ENCODE results near the gene C1orf21. TPM values are rescaled to one million over a fixed set of nuclear protein-coding genes. Genes with fewer than 3 reads are reported as not detected.

The C1orf21 gene
- total and polyA plus RNA-seq, 2 donors (not counting 3 experiments of a cell fraction or from before 2014, with no cell fraction given), result 0.79 to 8.5 TPM

- no peaks in the 10 kb centered on the region for H3K36me3 ChIP-seq (ENCODE audit: control insufficient read depth in 2 of 2, extremely low read depth in 1 of 2, insufficient read depth in 2 of 2, low read length in 2 of 2)
- no peaks in the 10 kb centered on the region for H3K9me1 ChIP-seq (replicated peaks; ENCODE audit: control insufficient read depth, extremely low read depth, insufficient read depth, low read length)
- FAIRE-seq (no peak), DNase-seq (ENCODE audit: low read depth, low spot score) (no peak)
- no peaks in the 10 kb centered on the region for H4K20me1 ChIP-seq (replicated peaks; ENCODE audit: control insufficient read depth, extremely low read depth, insufficient read depth, low read length)
- H2AFZ ChIP-seq (ENCODE audit: low read depth, low read length), result no peak overlapping the region
- no peak overlapping the region for H3K9ac ChIP-seq (replicated peaks; ENCODE audit: extremely low read depth, insufficient read depth, low read length)
- peaks cover 0 to 6% of the 10 kb centered on the region in 2 experiments for H3K27me3 ChIP-seq (ENCODE audit: control insufficient read depth in 2 of 2, insufficient read depth in 2 of 2, low read length in 2 of 2)
- no peaks in the 10 kb centered on the region for H3K79me2 ChIP-seq (ENCODE audit: control insufficient read depth, insufficient read depth, low read length)
- H3K27ac ChIP-seq (ENCODE audit: insufficient read depth, low read depth, low read length), result no peak overlapping the region
- dilution Hi-C loops (cut with MboI; ENCODE audit: extremely low pct_ligation_motif_present, low sequenced_read_pairs) (no loop called here), intact Hi-C loops (cut with micrococcal nuclease) (no loop called here)
- BruUV-seq (replicated peaks), result no TSS peak
- H3K9me3 ChIP-seq (replicated peaks; ENCODE audit: control insufficient read depth, insufficient read depth, low read length), result no peaks in the 10 kb centered on the region
- ChIA-PET CTCF (interaction anchor here (4.7 kb wide), 1 partner anchor 14 kb away, joined by 32 read pairs; no protein-coding TSS in a partner anchor), POLR2A (no interaction called here)
- H3K4me2 ChIP-seq (ENCODE audit: insufficient read depth, low read length), result no peak overlapping the region
- H3K4me3 ChIP-seq (replicated peaks in 1 of 3; ENCODE audit: insufficient read depth in 1 of 3, low read depth in 1 of 3, low read length in 3 of 3), result no peak overlapping the region
- no peak for TF ChIP-seq EZH2 (IDR thresholded peaks at IDR 0.05; ENCODE audit: borderline replicate concordance, low read depth, low read length, severe bottlenecking)
- no peak for TF ChIP-seq CTCF (IDR thresholded peaks at IDR 0.05; ENCODE audit: extremely low read depth in 1 of 2, insufficient read depth in 1 of 2, low read depth in 1 of 2, low read length in 2 of 2)
- no peak for TF ChIP-seq GATA2 (IDR thresholded peaks at IDR 0.05; ENCODE audit: insufficient read depth, insufficient read length, low read depth, low read length)
- TF ChIP-seq POLR2AphosphoS5 (IDR thresholded peaks at IDR 0.05; ENCODE audit: insufficient read depth, low read depth, low read length), result no peak
- no peaks in the 10 kb centered on the region for H3K4me1 ChIP-seq (ENCODE audit: control insufficient read depth, extremely low read depth, insufficient read depth, low read length)
Observed at GRCh38 chr1:184650177-184650866, 263.5 kb downstream of the C1orf21 start.

DNA sequence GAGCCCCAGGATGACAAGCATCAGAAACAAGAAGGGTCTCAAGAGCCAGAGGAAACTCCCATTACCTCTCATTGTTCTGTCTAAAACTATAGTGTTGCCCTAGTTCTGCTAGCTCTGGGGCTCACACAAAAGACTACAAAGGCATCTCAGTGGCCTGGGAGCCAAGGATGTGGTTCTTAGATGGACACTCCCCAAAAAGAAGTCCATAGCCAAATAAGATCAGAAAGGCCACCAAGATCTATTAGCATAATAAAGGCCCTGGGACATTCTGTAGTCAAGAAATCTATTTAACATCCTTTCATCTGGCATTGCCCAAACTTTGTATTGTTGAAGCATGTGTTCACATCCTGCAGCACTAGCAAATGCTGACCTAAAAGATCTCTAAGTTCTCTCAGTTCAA is 268.4 kb downstream of the C1orf21 start:
- FAIRE-seq (no peak), DNase-seq (ENCODE audit: low read depth, low spot score) (no peak)
- no peaks in the 10 kb centered on the region for H3K79me2 ChIP-seq (ENCODE audit: control insufficient read depth, insufficient read depth, low read length)
- no peaks in the 10 kb centered on the region for H4K20me1 ChIP-seq (replicated peaks; ENCODE audit: control insufficient read depth, extremely low read depth, insufficient read depth, low read length)
- no peak overlapping the region for H3K27ac ChIP-seq (ENCODE audit: insufficient read depth, low read depth, low read length)
- intact Hi-C loops (cut with micrococcal nuclease) (no loop called here), dilution Hi-C loops (cut with MboI; ENCODE audit: extremely low pct_ligation_motif_present, low sequenced_read_pairs) (no loop called here)
- ChIA-PET POLR2A (no interaction called here), CTCF (interaction anchor here (1.2 kb wide), 1 partner anchor 9 kb away, joined by 9 read pairs; no protein-coding TSS in a partner anchor)
- no peak overlapping the region for H3K4me2 ChIP-seq (ENCODE audit: insufficient read depth, low read length)
- no peaks in the 10 kb centered on the region for H3K4me1 ChIP-seq (ENCODE audit: control insufficient read depth, extremely low read depth, insufficient read depth, low read length)
- H3K9ac ChIP-seq (replicated peaks; ENCODE audit: extremely low read depth, insufficient read depth, low read length), result no peak overlapping the region
- peaks cover 0 to 4% of the 10 kb centered on the region in 2 experiments for H3K27me3 ChIP-seq (ENCODE audit: control insufficient read depth in 2 of 2, insufficient read depth in 2 of 2, low read length in 2 of 2)
- H3K4me3 ChIP-seq (replicated peaks in 1 of 3; ENCODE audit: insufficient read depth in 1 of 3, low read depth in 1 of 3, low read length in 3 of 3), result no peak overlapping the region
- no peaks in the 10 kb centered on the region for H3K9me3 ChIP-seq (replicated peaks; ENCODE audit: control insufficient read depth, insufficient read depth, low read length)
- H3K36me3 ChIP-seq (ENCODE audit: control insufficient read depth in 2 of 2, extremely low read depth in 1 of 2, insufficient read depth in 2 of 2, low read length in 2 of 2), result no peaks in the 10 kb centered on the region
- no peak overlapping the region for H2AFZ ChIP-seq (ENCODE audit: low read depth, low read length)
- TF ChIP-seq POLR2AphosphoS5 (IDR thresholded peaks at IDR 0.05; ENCODE audit: insufficient read depth, low read depth, low read length) (no peak), MYC (IDR thresholded peaks at IDR 0.05; ENCODE audit: low read depth, low read length) (no peak), CTCF (IDR thresholded peaks at IDR 0.05; ENCODE audit: extremely low read depth in 1 of 2, insufficient read depth in 1 of 2, low read depth in 1 of 2, low read length in 2 of 2) (no peak)
- TF ChIP-seq, protein P1, sequence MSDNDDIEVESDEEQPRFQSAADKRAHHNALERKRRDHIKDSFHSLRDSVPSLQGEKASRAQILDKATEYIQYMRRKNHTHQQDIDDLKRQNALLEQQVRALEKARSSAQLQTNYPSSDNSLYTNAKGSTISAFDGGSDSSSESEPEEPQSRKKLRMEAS (IDR thresholded peaks at IDR 0.05; ENCODE audit: insufficient read depth, insufficient read length), result no peak
- H3K9me1 ChIP-seq (replicated peaks; ENCODE audit: control insufficient read depth, extremely low read depth, insufficient read depth, low read length), result no peaks in the 10 kb centered on the region
- BruUV-seq (replicated peaks), result no TSS peak
